NK-92 treated with Interleukin-12 subunit alpha and Interleukin-12 subunit beta, amount 100 ng/mL, for 24 hours (cell line): ENCODE results near the gene SCT.

Experiments
- DNase-seq: peaks from one replicate; lab custom pipeline; 2025; lab: John Stamatoyannopoulos, UW

Gene SCT

GRCh38 chr11:643849-644738 lies 17.1 kb upstream of the SCT start:
- DNase-seq = no peak

GRCh38 chr11:643366-643765 lies 16.4 kb upstream of the SCT start:
- no peak for DNase-seq

- DNase-seq = no peak
Observed at GRCh38 chr11:641806-642370, 14.9 kb upstream of the SCT start.

GRCh38 chr11:640021-640706 lies 13.2 kb upstream of the SCT start:
- no peak for DNase-seq

GRCh38 chr11:639332-639955 lies 12.5 kb upstream of the SCT start:
- no peak for DNase-seq

- no peak for DNase-seq
Observed at GRCh38 chr11:638631-639331, 11.8 kb upstream of the SCT start.

- DNase-seq = no peak
Observed at GRCh38 chr11:637593-638521, 10.9 kb upstream of the SCT start.

GRCh38 chr11:637333-637592 lies 10.3 kb upstream of the SCT start:
- no peak for DNase-seq

- DNase-seq = no peak
Observed at GRCh38 chr11:636511-637332, 9.7 kb upstream of the SCT start, which contains the start of gene DRD4. DRD4 (plus strand) TSS chr11:637269; CDS start chr11:637305, 36 bp downstream.

- DNase-seq = no peak
Observed at GRCh38 chr11:635945-636510, 9.0 kb upstream of the SCT start.

- no peak for DNase-seq
Observed at GRCh38 chr11:630871-631270, 3.9 kb upstream of the SCT start.

GRCh38 chr11:629237-629583 lies 2.2 kb upstream of the SCT start:
- DNase-seq = no peak

GRCh38 chr11:628056-628455 lies 1.1 kb upstream of the SCT start:
- no peak for DNase-seq

GRCh38 chr11:627308-627576 lies 261 bp upstream of the SCT start:
- DNase-seq = no peak

GRCh38 chr11:625636-626268 lies 1.2 kb downstream of the SCT start:
- no peak for DNase-seq

- no peak for DNase-seq
Observed at GRCh38 chr11:624705-625635, 2.0 kb downstream of the SCT start, which contains the start of gene CDHR5. CDHR5 (minus strand) TSS chr11:624955; CDS start chr11:624902, 53 bp downstream.

- no peak for DNase-seq
Observed at GRCh38 chr11:623999-624704, 2.8 kb downstream of the SCT start.

- DNase-seq = no peak
Observed at GRCh38 chr11:623349-623869, 3.6 kb downstream of the SCT start.
